Osteocyte (in vitro differentiated cells): Measurements from ENCODE around the gene ATXN1. TPM values are rescaled to one million over a fixed set of nuclear protein-coding genes. Genes with fewer than 3 reads are reported as not detected.

Source experiments
- DNase-seq: peaks from one replicate; pipeline ENCODE4 v3.0.0; 2021; ENCODE audit warnings: mixed read lengths; ENCODE audit not compliant: unreplicated experiment; ENCODE audit errors: extremely low spot score
- H3K27ac Mint-ChIP-seq: one replicate; pipeline ENCODE4 v1.8.0; 2021; ENCODE audit warnings: mild to moderate bottlenecking, mixed read lengths; ENCODE audit not compliant: unreplicated experiment
- H3K27me3 Mint-ChIP-seq: one replicate; pipeline ENCODE4 v1.8.0; 2021; ENCODE audit warnings: mixed read lengths; ENCODE audit not compliant: unreplicated experiment
- H3K36me3 Mint-ChIP-seq: one replicate; pipeline ENCODE4 v1.8.0; 2021; ENCODE audit warnings: mixed read lengths; ENCODE audit not compliant: unreplicated experiment
- H3K4me1 Mint-ChIP-seq: one replicate; pipeline ENCODE4 v1.8.0; 2021; ENCODE audit warnings: mixed read lengths; ENCODE audit not compliant: unreplicated experiment
- H3K4me3 Mint-ChIP-seq: one replicate; pipeline ENCODE4 v1.8.0; 2021; ENCODE audit warnings: mild to moderate bottlenecking, moderate library complexity, mixed read lengths; ENCODE audit not compliant: unreplicated experiment
- H3K9me3 Mint-ChIP-seq: one replicate; pipeline ENCODE4 v1.8.0; 2021; ENCODE audit warnings: mixed read lengths; ENCODE audit not compliant: unreplicated experiment
- CTCF ChIP-seq: fragments of 200-600 bp; sonication (generic); IDR thresholded peaks from 2 replicates; pipeline ENCODE4 v1.5.0; 2021; ENCODE audit warnings: antibody characterized with exemption, mild to moderate bottlenecking, moderate library complexity
- total RNA-seq: library from RNA; stranded (reverse); gene quantifications from 2 replicates; pipeline ENCODE4 v1.2.1, GENCODE V29; 2021

ATXN1 gene
- total RNA-seq, 1 donor from 2014 or later = 54.4 TPM

- H3K27ac Mint-ChIP-seq = no peak overlapping the region
- no peak for TF ChIP-seq CTCF
- no peaks in the 10 kb centered on the region for H3K36me3 Mint-ChIP-seq
- no peak for DNase-seq
- no peaks in the 10 kb centered on the region for H3K9me3 Mint-ChIP-seq
- H3K27me3 Mint-ChIP-seq = no peaks in the 10 kb centered on the region
- H3K4me1 Mint-ChIP-seq = no peaks in the 10 kb centered on the region
- H3K4me3 Mint-ChIP-seq = no peak overlapping the region
Observed at GRCh38 chr6:16595514-16596120, 165.6 kb downstream of the ATXN1 start.

- no peak for TF ChIP-seq CTCF
- Mint-ChIP-seq H3K27me3 (no peaks in the 10 kb centered on the region), H3K4me3 (no peak overlapping the region), H3K27ac (no peak overlapping the region), H3K36me3 (no peaks in the 10 kb centered on the region), H3K9me3 (no peaks in the 10 kb centered on the region), H3K4me1 (no peaks in the 10 kb centered on the region)
- DNase-seq = no peak
Observed at GRCh38 chr6:16594849-16595248, 166.4 kb downstream of the ATXN1 start.

GRCh38 chr6:16592223-16592911, 168.9 kb downstream of the ATXN1 start:
- Mint-ChIP-seq H3K4me3 (no peak overlapping the region), H3K27me3 (no peaks in the 10 kb centered on the region), H3K27ac (no peak overlapping the region), H3K9me3 (no peaks in the 10 kb centered on the region), H3K4me1 (peaks cover 10% of the 10 kb centered on the region), H3K36me3 (peaks cover 2% of the 10 kb centered on the region)
- DNase-seq = no peak
- no peak for TF ChIP-seq CTCF

GRCh38 chr6:16591396-16592222, 169.7 kb downstream of the ATXN1 start:
- Mint-ChIP-seq H3K27me3 (no peaks in the 10 kb centered on the region), H3K9me3 (no peaks in the 10 kb centered on the region), H3K27ac (no peak overlapping the region), H3K4me1 (peaks cover 10% of the 10 kb centered on the region), H3K36me3 (peaks cover 2% of the 10 kb centered on the region), H3K4me3 (no peak overlapping the region)
- DNase-seq = no peak
- no peak for TF ChIP-seq CTCF

GRCh38 chr6:16585805-16586204, 175.5 kb downstream of the ATXN1 start:
- DNase-seq = no peak
- no peak for TF ChIP-seq CTCF
- Mint-ChIP-seq H3K27me3 (no peaks in the 10 kb centered on the region), H3K4me3 (no peak overlapping the region), H3K27ac (no peak overlapping the region), H3K36me3 (peaks cover 26% of the 10 kb centered on the region), H3K9me3 (no peaks in the 10 kb centered on the region), H3K4me1 (peaks cover 19% of the 10 kb centered on the region)
